Forelimb muscle (tissue), 1 donor: ENCODE results near the gene SIAH2. TPM values are rescaled to one million over a fixed set of nuclear protein-coding genes. Genes with fewer than 3 reads are reported as not detected.

Source experiments
- polyA plus RNA-seq: library from polyadenylated mRNA; unstranded; fragments of 120-200 nt; gene quantifications from one replicate; pipeline ENCODE4 v1.2.1, GENCODE V29; 2013; ENCODE audit not compliant: insufficient read length

Gene SIAH2
- polyA plus RNA-seq, 1 donor, result 20.4 TPM

Other genes with a start within 250 kb of the SIAH2 start
- 58.6 TPM for gene SERP1, start 216.7 kb downstream of the SIAH2 start, polyA plus RNA-seq
- 152 TPM for gene EIF2A, start 216.4 kb downstream of the SIAH2 start, polyA plus RNA-seq
- gene SELENOT, start 159.8 kb downstream of the SIAH2 start, polyA plus RNA-seq, result 46.7 TPM
- 0.11 TPM for gene ERICH6, start 59.2 kb downstream of the SIAH2 start, polyA plus RNA-seq
- gene MINDY4B, start 142.3 kb upstream of the SIAH2 start, polyA plus RNA-seq, result 0.16 TPM
- gene CLRN1, start 209.6 kb upstream of the SIAH2 start, polyA plus RNA-seq, result 0.23 TPM